Cortex of kidney (tissue), 1 donor: ENCODE results near the gene TM2D3.

Source experiments
- DNase-seq: peaks from one replicate; lab custom pipeline; 2025; lab: John Stamatoyannopoulos, UW

Gene TM2D3

GRCh38 chr15:101604124-101604874 is 47.9 kb downstream of the TM2D3 start:
- DNase-seq: no peak

GRCh38 chr15:101602801-101603200 is 49.4 kb downstream of the TM2D3 start:
- DNase-seq: no peak

GRCh38 chr15:101600035-101600434 is 52.1 kb downstream of the TM2D3 start:
- DNase-seq: no peak

GRCh38 chr15:101599091-101599490 is 53.1 kb downstream of the TM2D3 start:
- DNase-seq: no peak

- no peak for DNase-seq
Measured at GRCh38 chr15:101597360-101597928, 54.7 kb downstream of the TM2D3 start.

- no peak for DNase-seq
Measured at GRCh38 chr15:101596633-101597032, 55.5 kb downstream of the TM2D3 start.
